Body of pancreas (tissue), 4 donors: ENCODE results near the gene UTP11. TPM values are rescaled to one million over a fixed set of nuclear protein-coding genes. Genes with fewer than 3 reads are reported as not detected.
"Not testable (repeated sequence)": the region's sequence is repeated elsewhere in the genome, so short reads cannot be mapped to it uniquely, and the experiment has no call there.

Experiments
- ATAC-seq: fragments of 150-250 bp; one replicate; pipeline ENCODE4 v1.9.1; 2016
- DNase-seq, 4 donors: peaks; one replicate each; pipeline ENCODE4 v3.0.0-alpha.2; 2019
- H3K27ac ChIP-seq, 4 donors: fragments of 200-600 bp; sonication (generic); 1 replicate in 3 of 4; 2 replicates in 1 of 4; pipeline versions ENCODE4 v1.5.1 to v1.6.1; 2016 to 2019; ENCODE audit warnings: mild to moderate bottlenecking in 1 of 4, mixed read lengths in 1 of 4, moderate library complexity in 1 of 4
- H3K27me3 ChIP-seq, 2 donors: fragments of 200-600 bp; sonication (generic); one replicate each; pipeline ENCODE4 v1.6.0; 2016; ENCODE audit warnings: mild to moderate bottlenecking in 1 of 2
- H3K36me3 ChIP-seq, 2 donors: fragments of 200-600 bp; sonication (generic); replicated peaks in 1 of 2; 2 replicates each; pipeline ENCODE4 v1.5.1; 2016; ENCODE audit warnings: low read depth in 2 of 2; ENCODE audit not compliant: insufficient read depth in 1 of 2
- H3K4me1 ChIP-seq: fragments of 200-600 bp; sonication (generic); one replicate; pipeline ENCODE4 v1.6.0; 2016
- H3K4me3 ChIP-seq, 2 donors: fragments of 200-600 bp; sonication (generic); 1 replicate in 1 of 2; 2 replicates in 1 of 2; pipeline ENCODE4 v1.5.1; 2016 to 2019
- H3K9me3 ChIP-seq, 3 donors: fragments of 200-600 bp; sonication (generic); 1 replicate in 2 of 3; 2 replicates in 1 of 3; pipeline ENCODE4 v1.5.1; 2016
- POLR2A ChIP-seq, 3 donors: fragments of 450-650 bp; IDR thresholded peaks; one replicate each; pipeline ENCODE4 v1.6.1; 2016; ENCODE audit warnings: antibody characterized with exemption in 3 of 3, mild to moderate bottlenecking in 2 of 3
- WGBS, 2 donors: methylation state at CpG; one replicate each; pipeline ENCODE4 v1.1.5; 2017; 5-methylcytosine and 5-hydroxymethylcytosine counted together
- intact Hi-C: fragments of 100-400 bp; cut with DNase I; formaldehyde crosslinking; loops from one replicate; pipeline ENCODE4 v1.15.1; 2023
- total RNA-seq, 2 donors: library from RNA; depleted of rRNA; stranded (reverse); fragments of >200 nt; gene quantifications; one replicate each; pipeline ENCODE4 v1.1.0, GENCODE V29; 2016
- TF ChIP-seq, protein P1 (sequence below), 7 experiments: fragments of 450-650 bp in 4 of 7; fragments of 200-600 bp in 3 of 7; sonication (generic) in 3 of 7; IDR thresholded peaks; one replicate each; pipeline ENCODE4 v1.5.1; 2016 to 2019; ENCODE audit warnings: antibody characterized with exemption in 7 of 7

UTP11 gene
- total RNA-seq, result 10 to 100 TPM; 10.9 to 13.2 TPM

GRCh38 chr1:38012363-38013226 lies at the start of gene UTP11:
Gene UTP11, plus strand, starts transcription at chr1:38012734. Its CDS starts 69 bp downstream, at chr1:38012803.
- Histone ChIP-seq H3K4me1 (peaks cover 29% of the 10 kb centered on the region), H3K27me3 (no peaks in the 10 kb centered on the region), H3K36me3 (peaks cover 0 to 2% of the 10 kb centered on the region in 2 donors), H3K27ac (peak within 1 kb of the TSS; percentile 79 to 88 (median 84)), H3K4me3 (peak within 1 kb of the TSS; percentile 33 to 78), H3K9me3 (no peaks in the 10 kb centered on the region)
- 0 to 1% methylated on average over 31 to 49 of the region's 49 CpGs for WGBS, 2 donors
- TF ChIP-seq, protein P1, sequence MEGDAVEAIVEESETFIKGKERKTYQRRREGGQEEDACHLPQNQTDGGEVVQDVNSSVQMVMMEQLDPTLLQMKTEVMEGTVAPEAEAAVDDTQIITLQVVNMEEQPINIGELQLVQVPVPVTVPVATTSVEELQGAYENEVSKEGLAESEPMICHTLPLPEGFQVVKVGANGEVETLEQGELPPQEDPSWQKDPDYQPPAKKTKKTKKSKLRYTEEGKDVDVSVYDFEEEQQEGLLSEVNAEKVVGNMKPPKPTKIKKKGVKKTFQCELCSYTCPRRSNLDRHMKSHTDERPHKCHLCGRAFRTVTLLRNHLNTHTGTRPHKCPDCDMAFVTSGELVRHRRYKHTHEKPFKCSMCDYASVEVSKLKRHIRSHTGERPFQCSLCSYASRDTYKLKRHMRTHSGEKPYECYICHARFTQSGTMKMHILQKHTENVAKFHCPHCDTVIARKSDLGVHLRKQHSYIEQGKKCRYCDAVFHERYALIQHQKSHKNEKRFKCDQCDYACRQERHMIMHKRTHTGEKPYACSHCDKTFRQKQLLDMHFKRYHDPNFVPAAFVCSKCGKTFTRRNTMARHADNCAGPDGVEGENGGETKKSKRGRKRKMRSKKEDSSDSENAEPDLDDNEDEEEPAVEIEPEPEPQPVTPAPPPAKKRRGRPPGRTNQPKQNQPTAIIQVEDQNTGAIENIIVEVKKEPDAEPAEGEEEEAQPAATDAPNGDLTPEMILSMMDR (IDR thresholded peaks at IDR 0.05), result no peak
- TF ChIP-seq POLR2A (IDR thresholded peaks at IDR 0.05), result peak in 2 of 3 donors; percentile 83 to 85
- intact Hi-C loops, result no loop called here
- peak; percentile 99 for ATAC-seq
- DNase-seq, result peak; percentile 95 to 99 (median 96)

DNA sequence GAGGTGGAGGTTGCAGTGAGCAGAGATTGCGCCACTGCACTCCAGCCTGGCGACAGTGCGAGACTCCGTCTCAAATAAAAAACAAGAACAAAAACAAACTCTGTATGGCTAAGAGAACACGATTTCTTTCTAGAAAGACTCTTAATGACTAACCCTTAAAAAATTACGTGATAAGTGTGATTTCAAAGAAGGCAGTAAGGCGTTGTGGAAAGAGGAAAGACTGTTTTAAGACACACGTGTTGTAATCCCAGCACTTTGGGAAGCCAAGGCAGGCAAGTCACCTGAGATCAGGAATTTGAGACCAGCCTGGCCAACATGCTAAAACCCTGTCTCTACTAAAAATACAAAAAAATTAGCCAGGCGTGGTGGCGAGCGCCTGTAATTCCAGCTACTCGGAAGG lies 48.4 kb upstream of the UTP11 start:
- H3K4me3 ChIP-seq, H3K9me3 ChIP-seq, ATAC-seq, intact Hi-C loops, DNase-seq, H3K27ac ChIP-seq, H3K4me1 ChIP-seq, H3K27me3 ChIP-seq: not testable (repeated sequence)
- H3K36me3 ChIP-seq, result peaks cover 12 to 29% of the 10 kb centered on the region in 2 donors
- WGBS, 2 donors, result 90 to 96% methylated on average over 12 of the region's 12 CpGs

- 81 to 85% methylated on average over 4 of the region's 4 CpGs for WGBS, 2 donors
- Histone ChIP-seq H3K27me3 (no peaks in the 10 kb centered on the region), H3K4me1 (no peaks in the 10 kb centered on the region), H3K4me3 (no peak overlapping the region), H3K9me3 (no peaks in the 10 kb centered on the region), H3K36me3 (peaks cover 12 to 26% of the 10 kb centered on the region in 2 donors), H3K27ac (no peak overlapping the region)
- ATAC-seq, result no peak
- intact Hi-C loops, result no loop called here
- TF ChIP-seq, protein P1 (IDR thresholded peaks at IDR 0.05), result no peak
- TF ChIP-seq POLR2A (IDR thresholded peaks at IDR 0.05), result no peak
- DNase-seq, result no peak
Measured at GRCh38 chr1:37965301-37965700, 47.2 kb upstream of the UTP11 start.

DNA sequence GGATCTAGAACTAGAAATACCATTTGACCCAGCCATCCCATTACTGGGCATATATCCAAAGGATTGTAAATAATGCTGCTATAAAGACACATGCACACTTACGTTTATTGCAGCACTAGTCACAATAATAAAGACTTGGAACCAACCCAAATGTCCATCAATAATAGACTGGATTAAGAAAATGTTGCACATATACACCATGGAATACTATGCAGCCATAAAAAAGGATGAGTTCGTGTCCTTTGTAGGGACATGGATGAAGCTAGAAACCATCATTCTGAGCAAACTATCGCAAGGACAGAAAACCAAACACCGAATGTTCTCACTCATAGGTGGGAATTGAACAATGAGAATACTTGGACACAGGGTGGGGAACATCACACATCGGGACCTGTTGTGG lies 38.9 kb upstream of the UTP11 start:
- intact Hi-C loops, result not testable (repeated sequence)

GRCh38 chr1:37974567-37974966 lies 38.0 kb upstream of the UTP11 start:
- H3K9me3 ChIP-seq, result no peaks in the 10 kb centered on the region
- no peaks in the 10 kb centered on the region for H3K27me3 ChIP-seq
- intact Hi-C loops, result no loop called here
- TF ChIP-seq POLR2A (IDR thresholded peaks at IDR 0.05), result no peak
- TF ChIP-seq, protein P1 (IDR thresholded peaks at IDR 0.05), result no peak
- no peak overlapping the region for H3K27ac ChIP-seq
- peaks cover 9 to 20% of the 10 kb centered on the region in 2 donors for H3K36me3 ChIP-seq
- ATAC-seq (no peak), DNase-seq (no peak)
- H3K4me3 ChIP-seq, result no peak overlapping the region
- 92 to 100% methylated on average over 5 of the region's 5 CpGs for WGBS, 2 donors
- H3K4me1 ChIP-seq, result no peaks in the 10 kb centered on the region

More for the DNA sequence above, 38.9 kb upstream of the UTP11 start:
- H3K36me3 ChIP-seq, result peaks cover 10 to 24% of the 10 kb centered on the region in 2 donors
- H3K4me3 ChIP-seq, DNase-seq, ATAC-seq, H3K27me3 ChIP-seq, H3K27ac ChIP-seq, H3K9me3 ChIP-seq, H3K4me1 ChIP-seq: not testable (repeated sequence)
- 94 to 96% methylated on average over 5 of the region's 5 CpGs for WGBS, 2 donors
